IPS DF 19.7 (cell line): Measurements from ENCODE around the gene PTPRD.
"Not testable (repeated sequence)": the region's sequence is repeated elsewhere in the genome, so short reads cannot be mapped to it uniquely, and the experiment has no call there.

Experiments
- DNase-seq: peaks from one replicate; pipeline ENCODE4 v3.0.0-alpha.2; 2013; ENCODE audit warnings: low read depth, low spot score

The PTPRD gene

DNA sequence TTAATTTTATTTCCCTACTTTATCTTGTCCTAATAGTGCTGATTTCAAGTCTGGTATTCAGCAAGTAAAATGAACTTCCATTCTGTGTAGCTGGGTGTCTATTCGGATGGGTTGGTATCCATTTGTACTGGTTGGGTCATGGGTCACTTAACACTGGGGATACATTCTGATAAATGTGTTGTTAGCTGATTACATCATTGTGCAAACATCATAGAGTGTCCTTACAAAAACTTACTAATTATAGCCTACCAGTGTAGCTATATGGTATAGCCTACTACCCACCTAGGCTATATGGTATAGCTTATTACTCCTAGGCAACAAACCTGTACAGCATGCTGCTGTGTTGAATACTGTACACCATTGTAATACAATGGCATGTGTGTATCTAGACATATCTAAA is 1439.5 kb downstream of the PTPRD start:
- no peak for DNase-seq

GRCh38 chr9:9170439-9171134 is 1442.2 kb downstream of the PTPRD start:
- DNase-seq, result no peak

GRCh38 chr9:9142001-9142400 is 1470.8 kb downstream of the PTPRD start:
- DNase-seq, result peak; percentile 25

DNA sequence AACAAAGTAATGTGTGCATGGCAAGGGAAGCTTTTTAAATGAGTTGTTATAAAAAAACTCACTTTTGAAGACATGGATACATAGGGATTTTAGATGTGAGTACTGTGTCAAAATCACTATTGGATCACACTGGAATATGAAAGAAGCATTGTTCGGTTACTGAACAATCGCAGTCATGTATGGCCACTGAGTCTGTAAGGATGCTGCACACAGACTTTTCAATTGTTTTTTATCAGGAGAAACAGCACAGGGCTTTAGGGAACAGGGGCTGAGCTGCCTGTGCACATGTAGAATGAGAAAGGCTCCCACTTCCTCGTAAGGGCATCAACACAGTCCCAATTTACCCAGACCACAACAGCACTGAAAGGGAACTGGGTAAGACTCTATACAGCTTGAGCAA is 1479.3 kb downstream of the PTPRD start:
- no peak for DNase-seq

- no peak for DNase-seq
Measured at GRCh38 chr9:9124616-9125015, 1488.2 kb downstream of the PTPRD start.

DNA sequence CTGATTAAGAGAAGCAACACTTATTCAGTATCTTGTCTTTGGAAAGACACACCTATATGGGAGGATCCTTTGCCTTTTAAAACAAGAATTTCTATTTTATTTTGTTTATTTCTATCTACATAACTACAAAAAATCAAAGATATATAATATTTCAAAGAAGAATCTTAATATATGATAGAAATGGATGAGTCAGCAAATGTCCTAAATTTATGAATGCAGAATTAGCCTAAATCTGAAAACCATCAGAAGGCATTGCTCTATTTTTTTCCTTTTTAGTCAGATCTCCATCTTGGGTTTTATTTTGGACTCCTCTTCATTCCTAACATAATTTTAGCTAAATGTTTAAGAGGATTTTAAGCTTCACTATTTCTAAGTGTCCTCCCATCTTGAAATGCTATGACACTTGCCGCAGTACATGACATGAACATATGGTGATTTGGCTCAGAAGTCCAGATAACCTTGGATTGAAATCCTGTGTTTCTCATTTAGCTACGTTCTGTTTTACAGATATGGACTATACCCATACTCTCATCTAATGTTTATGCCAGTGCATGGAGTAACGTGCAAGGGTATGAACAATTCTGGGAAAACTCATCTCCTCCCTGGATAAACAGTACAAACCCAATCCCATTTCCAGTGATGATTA is 1490.4 kb downstream of the PTPRD start:
- no peak for DNase-seq

GRCh38 chr9:9117866-9118265 is 1494.9 kb downstream of the PTPRD start:
- DNase-seq, result no peak

GRCh38 chr9:9112001-9112720 is 1500.6 kb downstream of the PTPRD start:
- DNase-seq, result no peak

DNA sequence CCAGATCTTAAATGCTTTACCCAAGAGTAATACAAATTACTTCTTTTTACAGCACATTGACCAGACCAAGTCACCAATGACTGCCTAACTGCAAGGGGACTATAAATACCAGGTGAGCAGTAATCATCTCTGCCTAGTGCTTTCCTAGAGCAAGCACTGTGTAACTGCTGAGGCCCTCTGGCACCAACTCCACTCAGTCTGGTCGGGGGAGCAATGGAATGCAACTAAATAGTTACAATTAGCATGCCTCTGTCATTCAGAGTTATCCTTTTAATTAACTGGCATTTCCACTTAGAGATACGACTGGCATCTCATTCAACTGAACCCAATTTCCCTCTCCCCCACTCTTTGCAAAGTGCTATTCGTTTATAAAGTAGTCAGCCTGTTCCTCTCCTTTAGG is 1504.2 kb downstream of the PTPRD start:
- peak; percentile 25 for DNase-seq

DNA sequence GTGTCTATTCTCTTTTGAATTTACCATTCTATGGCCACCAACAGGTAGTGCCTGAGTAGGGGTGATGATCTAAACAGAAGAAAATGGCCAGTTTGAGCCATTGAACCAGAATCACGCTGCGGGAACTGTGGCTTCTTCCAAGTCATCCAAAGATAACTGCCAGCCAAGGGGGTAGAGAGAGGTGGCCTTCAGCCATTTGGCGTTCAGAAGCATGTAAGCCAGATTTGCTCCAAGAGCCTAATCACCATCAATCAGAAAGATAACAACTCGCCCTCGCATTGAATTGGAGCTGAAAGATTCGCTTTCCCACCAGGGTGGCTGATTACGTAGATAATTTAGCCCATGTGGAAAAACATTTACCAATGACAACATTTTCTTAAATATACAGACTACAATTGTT is 1510.5 kb downstream of the PTPRD start:
- DNase-seq, result no peak

DNA sequence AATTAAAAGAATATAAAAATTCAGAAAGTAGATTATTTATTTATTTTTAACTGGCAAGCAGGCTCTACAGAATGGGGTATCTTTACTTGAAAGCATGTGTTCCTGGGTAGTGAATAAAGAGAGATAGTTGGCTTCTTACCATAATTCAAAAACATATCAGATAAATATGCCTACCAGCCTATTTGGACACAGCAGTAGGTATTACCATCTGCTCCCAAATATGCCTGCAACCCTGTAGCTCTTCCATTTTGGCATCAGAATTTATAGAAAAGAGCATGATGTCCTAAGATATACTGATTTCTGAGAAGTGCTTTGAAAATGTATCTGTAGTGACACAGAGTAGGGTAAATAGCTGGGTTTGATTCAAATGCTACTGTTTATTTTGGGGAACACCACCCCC is 1512.7 kb downstream of the PTPRD start:
- no peak for DNase-seq

- DNase-seq, result no peak
Measured at GRCh38 chr9:9099646-9100045, 1513.2 kb downstream of the PTPRD start.

DNA sequence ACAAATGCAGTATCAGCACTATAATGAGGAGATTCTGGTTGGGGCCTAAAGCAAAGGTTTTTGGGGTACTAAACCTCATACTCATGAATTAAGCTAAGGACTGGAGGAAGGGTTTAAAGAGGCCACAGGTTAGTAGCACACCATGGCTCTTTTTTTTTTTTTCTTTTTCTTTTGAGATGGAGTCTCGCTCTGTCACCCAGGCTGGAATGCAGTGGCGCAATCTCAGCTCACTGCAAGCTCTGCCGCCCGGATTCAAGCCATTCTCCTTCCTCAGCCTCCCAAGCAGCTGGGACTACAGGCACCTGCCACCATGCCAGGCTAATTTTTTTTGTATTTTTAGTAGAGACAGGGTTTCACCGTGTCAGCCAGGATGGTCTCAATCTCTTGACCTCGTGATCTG is 1515.5 kb downstream of the PTPRD start:
- not testable (repeated sequence) for DNase-seq

GRCh38 chr9:9091387-9091786 is 1521.4 kb downstream of the PTPRD start:
- no peak for DNase-seq

GRCh38 chr9:9079473-9079872 is 1533.3 kb downstream of the PTPRD start:
- DNase-seq, result no peak

GRCh38 chr9:9078301-9078700 is 1534.5 kb downstream of the PTPRD start:
- DNase-seq, result no peak

- no peak for DNase-seq
Measured at GRCh38 chr9:9061627-9062026, 1551.2 kb downstream of the PTPRD start.

GRCh38 chr9:9054354-9054992 is 1558.3 kb downstream of the PTPRD start:
- DNase-seq, result no peak

DNA sequence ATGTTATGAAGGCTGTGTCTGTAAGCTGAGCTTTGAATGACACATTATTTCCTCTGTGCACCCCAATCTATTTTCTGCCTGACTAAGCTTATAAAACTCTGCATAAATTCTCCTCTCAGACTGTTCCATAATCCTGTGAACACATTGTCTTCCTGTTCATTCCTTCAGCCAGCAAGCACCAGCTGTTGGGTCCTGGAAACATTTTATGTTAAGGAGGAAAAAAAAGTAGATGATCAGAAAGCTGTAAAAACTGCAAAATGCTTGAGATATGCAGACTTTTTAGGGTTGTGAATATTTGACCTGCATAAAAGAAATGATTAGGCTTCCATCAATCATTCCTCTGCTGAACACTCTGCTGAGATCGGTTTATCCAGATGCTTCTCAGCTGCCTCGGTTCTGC is 1567.2 kb downstream of the PTPRD start:
- no peak for DNase-seq

DNA sequence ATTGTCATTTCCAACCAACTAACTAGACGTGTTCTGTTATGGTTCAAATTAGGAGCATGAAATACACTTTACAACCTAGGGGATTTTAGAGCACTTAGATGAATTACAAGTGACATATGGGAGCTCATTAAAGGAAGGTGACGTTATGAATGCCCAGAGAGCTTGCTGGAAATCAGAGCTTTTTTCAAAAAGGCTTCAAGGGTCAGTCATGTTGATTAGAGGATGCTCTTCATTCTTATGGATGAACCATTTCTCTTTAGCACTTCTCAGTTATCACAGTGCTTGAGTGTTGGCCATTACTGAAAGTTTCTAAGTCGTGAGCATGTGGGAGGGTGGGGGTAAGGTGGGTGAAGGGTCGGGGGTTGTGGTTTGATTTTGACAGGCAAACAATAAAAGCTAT is 1567.7 kb downstream of the PTPRD start:
- DNase-seq, result no peak

DNA sequence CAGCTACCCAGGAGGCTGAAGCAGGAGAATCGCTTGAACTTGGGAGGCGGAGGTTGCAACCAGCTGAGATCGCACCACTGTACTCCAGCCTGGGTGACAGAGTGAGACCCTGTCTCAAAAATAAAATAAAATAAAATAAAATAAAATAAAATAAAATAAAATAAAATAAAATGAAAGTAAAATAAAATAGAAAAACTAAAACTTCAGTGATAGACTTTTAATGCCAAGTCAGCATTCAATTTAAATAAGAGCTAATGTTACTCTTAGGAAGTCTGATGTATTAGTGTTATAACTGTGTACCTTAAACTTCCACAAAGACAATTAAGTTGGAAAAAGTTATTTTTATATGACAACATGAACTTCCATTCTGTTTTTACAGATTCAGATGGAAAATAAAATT is 1569.0 kb downstream of the PTPRD start:
- not testable (repeated sequence) for DNase-seq

- DNase-seq, result no peak
Measured at GRCh38 chr9:9041756-9042155, 1571.0 kb downstream of the PTPRD start.
